PC-3 (cell line): ENCODE results near the gene CGNL1.

Experiments used
- EZH2 ChIP-seq: fragments of 300-600 bp; sonication (generic); IDR thresholded peaks from one replicate; pipeline ENCODE4 v1.6.1; 2017; ENCODE audit warnings: antibody characterized with exemption, mild to moderate bottlenecking, low read length; ENCODE audit not compliant: unreplicated experiment
- EZH2phosphoT487 ChIP-seq: fragments of 300-600 bp; sonication (generic); IDR thresholded peaks from 2 replicates; pipeline ENCODE4 v1.6.1; 2018; ENCODE audit warnings: mild to moderate bottlenecking, antibody characterized with exemption, low read length, borderline replicate concordance
- TF ChIP-seq, protein P1 (sequence below): fragments of 300-600 bp; sonication (generic); conservative IDR thresholded peaks from 2 replicates; pipeline ENCODE4 v1.5.1; 2017; ENCODE audit warnings: antibody characterized with exemption, low read depth, mild to moderate bottlenecking, low read length

DNA sequence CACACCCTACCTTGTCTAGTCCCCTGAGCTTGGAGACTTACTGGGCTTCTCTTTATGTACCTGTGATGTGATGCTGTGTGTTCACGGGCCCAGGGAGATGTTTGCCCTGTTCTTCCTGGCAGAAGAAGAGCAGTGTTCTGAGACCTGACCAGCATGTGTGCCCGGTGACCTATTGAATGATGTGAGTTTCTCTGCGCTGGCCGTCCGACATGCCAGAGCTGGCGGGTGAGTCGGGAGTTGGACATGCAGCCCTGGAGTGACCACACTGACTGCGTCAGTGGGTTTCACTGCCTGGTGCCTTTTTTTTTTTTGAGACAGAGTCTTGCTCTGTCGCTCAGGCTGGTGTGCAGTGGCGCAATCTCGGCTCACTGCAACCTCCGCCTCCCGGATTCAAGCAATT, 42.3 kb downstream of the CGNL1 start:
- TF ChIP-seq, protein P1, sequence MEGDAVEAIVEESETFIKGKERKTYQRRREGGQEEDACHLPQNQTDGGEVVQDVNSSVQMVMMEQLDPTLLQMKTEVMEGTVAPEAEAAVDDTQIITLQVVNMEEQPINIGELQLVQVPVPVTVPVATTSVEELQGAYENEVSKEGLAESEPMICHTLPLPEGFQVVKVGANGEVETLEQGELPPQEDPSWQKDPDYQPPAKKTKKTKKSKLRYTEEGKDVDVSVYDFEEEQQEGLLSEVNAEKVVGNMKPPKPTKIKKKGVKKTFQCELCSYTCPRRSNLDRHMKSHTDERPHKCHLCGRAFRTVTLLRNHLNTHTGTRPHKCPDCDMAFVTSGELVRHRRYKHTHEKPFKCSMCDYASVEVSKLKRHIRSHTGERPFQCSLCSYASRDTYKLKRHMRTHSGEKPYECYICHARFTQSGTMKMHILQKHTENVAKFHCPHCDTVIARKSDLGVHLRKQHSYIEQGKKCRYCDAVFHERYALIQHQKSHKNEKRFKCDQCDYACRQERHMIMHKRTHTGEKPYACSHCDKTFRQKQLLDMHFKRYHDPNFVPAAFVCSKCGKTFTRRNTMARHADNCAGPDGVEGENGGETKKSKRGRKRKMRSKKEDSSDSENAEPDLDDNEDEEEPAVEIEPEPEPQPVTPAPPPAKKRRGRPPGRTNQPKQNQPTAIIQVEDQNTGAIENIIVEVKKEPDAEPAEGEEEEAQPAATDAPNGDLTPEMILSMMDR: no peak
- TF ChIP-seq EZH2phosphoT487: no peak
- no peak for TF ChIP-seq EZH2
